NB4 (cell line): ENCODE data around the gene OR10H4.
"Not testable (repeated sequence)": the region's sequence is repeated elsewhere in the genome, so short reads cannot be mapped to it uniquely, and the experiment has no call there.

Experiments
- DNase-seq: peaks from one replicate; pipeline ENCODE4 v3.0.0; 2010; ENCODE audit warnings: low read depth
- H3K4me3 ChIP-seq: one replicate; pipeline ENCODE4 v1.5.1; 2011; ENCODE audit warnings: mild to moderate bottlenecking, low read depth, low read length, moderate library complexity
- MYC ChIP-seq: IDR thresholded peaks from 2 replicates; pipeline ENCODE4 v1.6.1; 2011; ENCODE audit warnings: low read depth, low read length
- POLR2A ChIP-seq: IDR thresholded peaks from 2 replicates; pipeline ENCODE4 v1.6.1; 2011; ENCODE audit warnings: mild to moderate bottlenecking; ENCODE audit not compliant: insufficient read length; ENCODE audit errors: extremely low read depth
- TF ChIP-seq, protein P1 (sequence below): IDR thresholded peaks from 2 replicates; pipeline ENCODE4 v1.6.1; 2011; ENCODE audit warnings: low read depth, low read length
- TF ChIP-seq, protein P2 (sequence below): IDR thresholded peaks from one replicate; pipeline ENCODE4 v1.5.1; 2012; ENCODE audit warnings: low read depth, low read length

The OR10H4 gene

DNA sequence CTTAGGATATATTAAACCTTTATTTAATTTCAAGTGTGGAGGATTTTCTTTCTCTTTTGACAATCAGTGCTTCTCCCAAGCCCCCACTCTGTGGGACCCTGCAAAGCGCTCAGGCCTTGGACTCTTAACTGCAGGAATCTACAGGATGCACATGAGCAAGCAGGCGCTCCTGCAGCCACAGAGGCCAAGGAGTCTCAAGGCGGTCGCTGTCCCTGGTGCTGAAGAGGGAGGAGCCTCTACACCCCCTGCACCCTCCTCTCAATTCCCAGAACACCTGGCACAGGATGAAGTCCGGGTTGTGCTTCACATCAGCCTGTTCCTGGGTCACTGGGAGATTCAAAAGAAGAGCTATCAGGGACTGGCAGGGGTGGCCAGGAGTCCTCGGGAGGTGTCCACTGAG lies 13.5 kb downstream of the OR10H4 start:
- DNase-seq: peak; percentile 13
- TF ChIP-seq, protein P1, sequence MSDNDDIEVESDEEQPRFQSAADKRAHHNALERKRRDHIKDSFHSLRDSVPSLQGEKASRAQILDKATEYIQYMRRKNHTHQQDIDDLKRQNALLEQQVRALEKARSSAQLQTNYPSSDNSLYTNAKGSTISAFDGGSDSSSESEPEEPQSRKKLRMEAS: no peak
- TF ChIP-seq MYC (no peak), POLR2A (no peak)

DNA sequence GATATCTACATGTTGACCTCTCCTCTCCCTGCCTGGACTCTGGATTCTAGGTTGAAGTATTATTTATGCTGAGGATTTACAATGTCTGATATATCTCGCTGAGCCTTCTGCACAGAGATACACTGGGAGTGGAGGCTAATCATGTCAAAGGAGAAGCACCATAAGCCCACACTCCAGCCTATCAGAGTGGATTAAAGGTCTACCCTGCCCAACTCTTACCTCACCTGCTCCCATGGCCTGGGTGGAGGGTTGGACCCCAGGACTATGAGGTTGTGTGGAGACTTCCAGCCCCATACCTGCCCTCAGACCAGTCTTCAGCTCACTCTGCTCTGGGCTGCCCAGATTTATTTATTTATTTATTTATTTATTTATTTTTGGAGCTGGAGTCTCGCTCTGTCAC lies 15.4 kb downstream of the OR10H4 start:
- DNase-seq: no peak
- TF ChIP-seq, protein P1: no peak
- no peak for TF ChIP-seq MYC
- TF ChIP-seq, protein P2, sequence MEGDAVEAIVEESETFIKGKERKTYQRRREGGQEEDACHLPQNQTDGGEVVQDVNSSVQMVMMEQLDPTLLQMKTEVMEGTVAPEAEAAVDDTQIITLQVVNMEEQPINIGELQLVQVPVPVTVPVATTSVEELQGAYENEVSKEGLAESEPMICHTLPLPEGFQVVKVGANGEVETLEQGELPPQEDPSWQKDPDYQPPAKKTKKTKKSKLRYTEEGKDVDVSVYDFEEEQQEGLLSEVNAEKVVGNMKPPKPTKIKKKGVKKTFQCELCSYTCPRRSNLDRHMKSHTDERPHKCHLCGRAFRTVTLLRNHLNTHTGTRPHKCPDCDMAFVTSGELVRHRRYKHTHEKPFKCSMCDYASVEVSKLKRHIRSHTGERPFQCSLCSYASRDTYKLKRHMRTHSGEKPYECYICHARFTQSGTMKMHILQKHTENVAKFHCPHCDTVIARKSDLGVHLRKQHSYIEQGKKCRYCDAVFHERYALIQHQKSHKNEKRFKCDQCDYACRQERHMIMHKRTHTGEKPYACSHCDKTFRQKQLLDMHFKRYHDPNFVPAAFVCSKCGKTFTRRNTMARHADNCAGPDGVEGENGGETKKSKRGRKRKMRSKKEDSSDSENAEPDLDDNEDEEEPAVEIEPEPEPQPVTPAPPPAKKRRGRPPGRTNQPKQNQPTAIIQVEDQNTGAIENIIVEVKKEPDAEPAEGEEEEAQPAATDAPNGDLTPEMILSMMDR: no peak
- no peak for TF ChIP-seq POLR2A
- H3K4me3 ChIP-seq: no peak overlapping the region

More for the DNA sequence above, 13.5 kb downstream of the OR10H4 start:
- H3K4me3 ChIP-seq: no peak overlapping the region

DNA sequence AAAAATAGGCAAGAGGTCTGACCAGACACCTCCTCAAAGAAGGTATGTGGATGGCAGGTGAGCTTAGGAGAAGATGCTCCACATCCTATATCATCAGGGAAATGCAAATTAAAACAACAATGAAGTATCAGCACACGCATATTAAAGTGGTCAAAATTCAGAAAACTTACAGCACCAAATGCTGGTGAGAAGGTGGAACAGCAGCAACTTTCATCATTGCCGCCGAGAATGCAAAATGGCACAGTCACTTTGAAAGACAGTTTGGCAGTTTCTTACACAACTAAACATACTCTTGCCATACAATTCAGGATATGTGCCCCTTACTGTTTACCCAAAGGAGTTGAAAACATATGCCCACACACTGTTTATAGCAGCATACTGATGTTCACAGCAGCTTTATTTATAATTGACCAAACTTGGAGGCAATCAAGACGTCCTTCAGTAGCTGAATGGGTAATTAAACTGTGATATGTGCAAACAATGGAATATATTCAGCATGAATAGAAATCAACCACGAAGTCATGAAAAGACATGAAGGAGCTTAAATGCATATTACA lies 22.5 kb downstream of the OR10H4 start:
- no peak overlapping the region for H3K4me3 ChIP-seq
- TF ChIP-seq MYC: no peak
- TF ChIP-seq, protein P1: no peak
- TF ChIP-seq, protein P2: no peak
- no peak for TF ChIP-seq POLR2A
- DNase-seq: peak; percentile 18

DNA sequence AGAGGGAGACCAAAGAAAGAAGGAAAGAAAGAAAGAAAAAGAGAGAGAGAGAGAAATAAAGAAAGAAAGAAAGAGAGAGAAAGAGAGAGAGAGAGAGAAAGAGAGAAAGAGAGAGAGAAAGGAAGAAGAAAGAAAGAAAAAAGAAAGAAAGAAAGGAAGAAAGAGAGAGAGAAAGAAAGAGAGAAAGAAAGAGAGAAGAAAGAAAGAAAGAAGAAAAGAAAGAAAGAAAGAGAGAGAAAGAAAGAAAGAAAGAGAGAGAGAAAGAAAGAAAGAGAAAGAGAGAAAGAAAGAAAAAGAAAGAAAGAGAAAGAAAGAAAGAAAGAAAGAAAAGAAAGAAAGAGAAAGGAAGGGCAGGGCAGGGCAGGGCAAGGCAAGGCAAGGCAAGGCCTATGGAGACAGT lies 23.2 kb downstream of the OR10H4 start:
- not testable (repeated sequence) for DNase-seq, H3K4me3 ChIP-seq

DNA sequence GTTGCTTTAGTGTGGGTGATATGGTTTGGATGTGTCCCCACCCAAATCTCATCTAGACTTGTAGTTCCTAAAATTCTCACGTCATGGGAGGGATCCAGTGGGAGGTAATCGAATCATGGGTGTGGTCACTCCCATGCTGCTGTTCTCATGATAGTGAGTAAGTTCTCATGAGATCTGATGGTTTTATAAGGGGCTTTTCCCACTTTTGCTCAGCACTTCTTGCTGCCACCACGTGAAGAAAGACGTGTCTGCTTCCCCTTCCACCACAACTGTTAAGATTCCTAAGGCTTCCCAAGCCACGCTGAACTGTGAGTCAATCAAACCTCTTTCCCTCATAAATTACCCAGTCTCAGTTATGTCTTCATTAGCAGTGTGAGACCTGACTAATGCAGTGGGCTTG lies 26.0 kb downstream of the OR10H4 start:
- TF ChIP-seq, protein P2: no peak
- no peak for TF ChIP-seq POLR2A
- TF ChIP-seq, protein P1: no peak
- no peak for TF ChIP-seq MYC
- no peak for DNase-seq
- no peak overlapping the region for H3K4me3 ChIP-seq

DNA sequence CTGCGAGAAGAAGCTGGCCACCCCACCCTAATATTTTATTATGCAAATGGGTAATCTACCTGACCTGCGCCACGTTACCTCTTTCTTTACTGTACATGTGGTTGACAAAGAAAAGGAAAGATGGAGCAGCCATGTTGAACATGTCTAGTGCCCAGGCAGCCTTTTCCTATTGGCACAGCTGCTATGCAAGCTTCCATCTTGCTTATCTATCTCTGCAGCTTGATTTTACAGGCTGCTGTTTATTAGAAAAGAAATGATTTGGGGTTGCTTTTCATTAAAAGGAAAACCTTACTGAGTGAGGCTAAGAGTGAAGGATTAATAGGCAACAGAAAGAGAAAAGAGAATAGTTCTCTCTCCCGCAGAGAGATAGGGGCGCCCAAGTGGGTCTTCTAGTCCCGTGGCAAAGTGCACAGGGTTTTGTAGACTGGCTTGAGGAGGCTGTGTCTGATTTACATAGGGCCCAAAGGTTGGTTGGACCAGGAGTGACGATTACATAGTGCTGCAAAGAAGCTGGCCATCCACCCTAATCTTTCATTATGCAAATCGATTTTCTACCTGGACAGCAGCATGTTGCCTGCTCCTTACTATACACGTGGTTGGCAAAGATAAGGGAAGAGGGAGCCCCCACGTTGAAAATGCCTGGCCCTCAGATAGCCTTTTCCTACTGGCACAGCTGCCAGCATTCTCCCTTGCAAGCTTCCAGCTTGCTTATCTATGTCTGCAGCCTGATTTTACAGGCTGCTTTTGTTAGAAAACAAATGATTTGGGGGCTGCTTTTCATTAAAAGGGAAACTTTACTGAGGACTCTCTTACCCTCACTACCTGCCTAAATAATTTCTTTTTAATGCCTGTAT lies 28.3 kb downstream of the OR10H4 start:
- TF ChIP-seq POLR2A (no peak), MYC (no peak)
- TF ChIP-seq, protein P2: no peak
- TF ChIP-seq, protein P1: no peak
- DNase-seq: no peak
- no peak overlapping the region for H3K4me3 ChIP-seq
